GM23338 (cell line): ENCODE data around the gene GSTA5.
"Not testable (repeated sequence)": the region's sequence is repeated elsewhere in the genome, so short reads cannot be mapped to it uniquely, and the experiment has no call there.

Experiments
- EZH2 ChIP-seq: fragments of 200-600 bp; sonication (generic); IDR thresholded peaks from one replicate; pipeline ENCODE4 v1.8.0; 2017; ENCODE audit warnings: antibody characterized with exemption, mild to moderate bottlenecking, low read depth; ENCODE audit not compliant: unreplicated experiment
- POLR2AphosphoS5 ChIP-seq: IDR thresholded peaks from 2 replicates; pipeline ENCODE4 v1.6.1; 2016; ENCODE audit warnings: antibody characterized with exemption, low read depth
- TF ChIP-seq, protein P1 (sequence below), 2 experiments: fragments of 200-600 bp in 1 of 2; sonication (generic) in 1 of 2; conservative IDR thresholded peaks; 2 replicates each; pipeline versions ENCODE4 v1.5.1 to v1.6.1; 2016 to 2017; ENCODE audit warnings: antibody characterized with exemption in 2 of 2, low read depth in 2 of 2, mild to moderate bottlenecking in 2 of 2, moderate library complexity in 1 of 2

DNA sequence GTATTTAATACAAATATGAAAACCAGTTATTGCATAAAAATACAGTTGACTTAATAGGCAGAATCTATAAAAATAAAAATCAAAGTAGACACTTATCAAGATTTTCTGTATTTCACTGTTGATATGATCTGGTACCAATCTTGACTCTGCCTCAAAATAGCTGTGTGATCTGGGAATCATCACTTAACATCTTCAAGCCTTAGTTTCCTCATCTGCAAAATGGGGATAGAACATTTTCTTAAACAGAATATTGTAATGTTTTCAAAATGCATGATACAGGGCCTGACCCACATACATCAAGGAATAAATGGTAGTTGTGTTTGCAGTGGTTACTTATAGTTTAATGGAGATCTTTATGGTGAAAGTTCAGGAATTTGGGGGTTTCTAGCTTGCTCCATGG is 58.4 kb downstream of the GSTA5 start:
- TF ChIP-seq, protein P1, sequence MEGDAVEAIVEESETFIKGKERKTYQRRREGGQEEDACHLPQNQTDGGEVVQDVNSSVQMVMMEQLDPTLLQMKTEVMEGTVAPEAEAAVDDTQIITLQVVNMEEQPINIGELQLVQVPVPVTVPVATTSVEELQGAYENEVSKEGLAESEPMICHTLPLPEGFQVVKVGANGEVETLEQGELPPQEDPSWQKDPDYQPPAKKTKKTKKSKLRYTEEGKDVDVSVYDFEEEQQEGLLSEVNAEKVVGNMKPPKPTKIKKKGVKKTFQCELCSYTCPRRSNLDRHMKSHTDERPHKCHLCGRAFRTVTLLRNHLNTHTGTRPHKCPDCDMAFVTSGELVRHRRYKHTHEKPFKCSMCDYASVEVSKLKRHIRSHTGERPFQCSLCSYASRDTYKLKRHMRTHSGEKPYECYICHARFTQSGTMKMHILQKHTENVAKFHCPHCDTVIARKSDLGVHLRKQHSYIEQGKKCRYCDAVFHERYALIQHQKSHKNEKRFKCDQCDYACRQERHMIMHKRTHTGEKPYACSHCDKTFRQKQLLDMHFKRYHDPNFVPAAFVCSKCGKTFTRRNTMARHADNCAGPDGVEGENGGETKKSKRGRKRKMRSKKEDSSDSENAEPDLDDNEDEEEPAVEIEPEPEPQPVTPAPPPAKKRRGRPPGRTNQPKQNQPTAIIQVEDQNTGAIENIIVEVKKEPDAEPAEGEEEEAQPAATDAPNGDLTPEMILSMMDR (conservative IDR thresholded peaks at IDR 0.05; ENCODE audit: low read depth in 2 of 2): not testable (repeated sequence)
- not testable (repeated sequence) for TF ChIP-seq EZH2, POLR2AphosphoS5
